Activated CD8-positive, alpha-beta T cell treated with anti-CD3 and anti-CD28 coated beads, Interleukin-2, amount 10 ng/mL, durations not matched to agents 7 days and 5 days (primary cell): Measurements from ENCODE around the gene MYT1. TPM values are rescaled to one million over a fixed set of nuclear protein-coding genes. Genes with fewer than 3 reads are reported as not detected.
A peak's percentile ranks its signal among the peaks of the same experiment; 100 is the strongest.
"Not testable (repeated sequence)": the region's sequence is repeated elsewhere in the genome, so short reads cannot be mapped to it uniquely, and the experiment has no call there.

Experiments
- ATAC-seq: fragments of 150-1000 bp; cut with Tn5 transposase; one replicate; pipeline ENCODE4 v1.10.0; 2021; ENCODE audit warnings: moderate library complexity
- CTCF ChIA-PET: fragments of 350-600 bp; sonication (Branson Sonifier 250); formaldehyde crosslinking; loops from one replicate; lab custom pipeline; 2021; ENCODE audit warnings: antibody characterized with exemption; lab: Charles Lee
- POLR2A ChIA-PET: fragments of 350-600 bp; sonication (Branson Sonifier 250); formaldehyde crosslinking; loops from one replicate; lab custom pipeline; 2021; ENCODE audit warnings: antibody characterized with exemption; lab: Charles Lee
- DNase-seq: peaks from one replicate; pipeline ENCODE4 v3.0.0-alpha.2; 2020
- H3K27ac Mint-ChIP-seq: one replicate; pipeline ENCODE4 v1.8.0; 2021; ENCODE audit warnings: mild to moderate bottlenecking, mixed read lengths
- H3K27me3 Mint-ChIP-seq: one replicate; pipeline ENCODE4 v1.8.0; 2021; ENCODE audit warnings: low read depth, mixed read lengths
- H3K36me3 Mint-ChIP-seq: one replicate; pipeline ENCODE4 v1.8.0; 2021; ENCODE audit warnings: low read depth, mixed read lengths
- H3K4me1 Mint-ChIP-seq: one replicate; pipeline ENCODE4 v1.8.0; 2021; ENCODE audit warnings: low read depth, mixed read lengths
- H3K4me3 Mint-ChIP-seq: one replicate; pipeline ENCODE4 v1.8.0; 2021; ENCODE audit warnings: mild to moderate bottlenecking, mixed read lengths
- H3K9me3 Mint-ChIP-seq: one replicate; pipeline ENCODE4 v1.8.0; 2022; ENCODE audit warnings: mixed read lengths; ENCODE audit not compliant: insufficient read depth
- total RNA-seq, 2 experiments: library from RNA; stranded (reverse); gene quantifications; one replicate each; pipeline ENCODE4 v1.2.3, GENCODE V29; 2021

Gene MYT1
- total RNA-seq, 2 experiments from 2014 or later = not detected

DNA sequence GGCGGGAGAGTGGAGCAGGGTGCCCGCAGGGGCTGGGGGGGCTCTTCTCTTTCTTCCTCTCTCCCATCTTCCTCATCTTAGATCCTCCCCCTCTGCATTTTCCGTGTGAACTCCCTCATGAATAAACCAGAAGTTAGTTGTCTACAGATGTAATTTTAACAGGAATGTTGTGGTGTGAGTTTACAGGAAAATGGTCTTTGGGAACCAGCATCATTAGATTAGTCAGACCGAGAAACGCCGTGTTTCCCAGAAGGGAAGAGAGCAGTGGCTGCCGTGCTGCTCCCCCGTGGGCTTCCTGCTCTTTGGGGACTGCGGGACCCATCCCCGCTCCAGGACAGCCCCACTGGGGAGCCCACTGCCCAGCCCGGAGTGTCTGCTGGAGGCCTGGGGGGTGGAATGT is 3.4 kb downstream of the MYT1 start:
- H3K27me3 Mint-ChIP-seq = peaks cover 9% of the 10 kb centered on the region
- H3K9me3 Mint-ChIP-seq = no peaks in the 10 kb centered on the region
- no peak overlapping the region for H3K27ac Mint-ChIP-seq
- H3K4me1 Mint-ChIP-seq = no peaks in the 10 kb centered on the region
- H3K36me3 Mint-ChIP-seq = no peaks in the 10 kb centered on the region
- ATAC-seq (no peak), DNase-seq (no peak)
- H3K4me3 Mint-ChIP-seq = no peak overlapping the region
- ChIA-PET POLR2A (no interaction called here), CTCF (no interaction called here)

DNA sequence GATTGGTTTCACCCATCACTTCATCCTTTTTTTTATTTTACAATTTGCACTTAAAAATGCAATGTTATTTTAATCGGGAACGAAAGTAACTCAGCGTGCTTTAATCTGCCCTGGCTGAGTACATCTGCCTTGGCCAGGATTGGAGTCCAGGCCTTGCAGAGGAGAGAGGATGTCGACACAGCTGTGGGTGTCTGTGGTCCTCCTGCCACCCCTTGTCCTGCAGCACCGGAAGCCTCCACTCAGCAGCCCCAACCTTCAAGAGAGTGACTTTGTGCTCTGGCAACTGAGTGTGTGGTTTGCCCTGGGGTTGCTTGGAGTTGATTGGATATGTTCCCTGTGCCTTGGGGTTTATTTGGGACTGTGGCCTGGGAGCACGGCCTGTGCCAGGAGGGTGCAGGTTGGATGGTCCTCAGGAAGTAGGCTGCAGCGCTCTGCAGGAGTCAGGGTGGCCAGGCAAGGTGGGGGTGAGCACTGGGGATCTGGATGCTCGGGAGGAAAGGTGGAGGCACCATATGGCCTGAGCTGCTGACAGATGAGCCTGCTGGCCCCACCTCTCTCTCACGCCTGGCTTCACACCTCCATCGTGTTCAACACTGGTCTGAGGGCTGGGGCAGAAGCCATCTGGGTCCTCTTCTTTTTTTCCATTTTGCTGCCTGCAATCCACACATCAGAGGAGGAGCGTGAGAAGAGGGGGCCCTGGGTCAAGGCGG is 4.3 kb downstream of the MYT1 start:
- no peak for DNase-seq
- Mint-ChIP-seq H3K4me1 (no peaks in the 10 kb centered on the region), H3K27ac (no peak overlapping the region), H3K9me3 (no peaks in the 10 kb centered on the region), H3K4me3 (no peak overlapping the region), H3K27me3 (peaks cover under 1% of the 10 kb centered on the region), H3K36me3 (no peaks in the 10 kb centered on the region)
- no peak for ATAC-seq
- POLR2A ChIA-PET = no interaction called here
- CTCF ChIA-PET = no interaction called here

DNA sequence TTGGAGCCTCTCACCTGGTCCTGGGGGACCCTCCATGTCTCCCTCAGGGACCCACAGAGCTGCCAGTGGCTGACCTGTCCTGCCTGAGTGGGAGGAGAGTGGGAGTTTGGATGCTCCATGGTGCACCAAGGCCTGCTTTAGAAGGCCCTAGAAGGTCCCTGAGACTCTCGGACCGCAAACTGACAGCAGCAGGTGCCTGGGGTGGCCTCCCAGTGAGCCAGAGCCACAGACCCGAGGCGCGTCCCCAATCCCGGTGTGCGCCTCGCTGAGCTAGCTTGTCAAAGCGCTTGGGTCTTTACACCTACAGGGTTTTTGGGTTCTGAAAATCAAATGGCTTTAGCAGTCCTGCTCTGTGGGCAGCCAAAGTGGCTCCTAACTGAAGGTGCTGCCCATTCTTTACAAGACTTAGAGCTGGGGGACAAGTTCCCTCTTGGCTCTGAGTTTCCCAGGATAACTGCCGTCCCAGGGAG is 4.9 kb downstream of the MYT1 start:
- CTCF ChIA-PET = no interaction called here
- Mint-ChIP-seq H3K36me3 (no peaks in the 10 kb centered on the region), H3K4me1 (no peaks in the 10 kb centered on the region), H3K9me3 (no peaks in the 10 kb centered on the region), H3K27ac (no peak overlapping the region), H3K4me3 (no peak overlapping the region), H3K27me3 (no peaks in the 10 kb centered on the region)
- ATAC-seq (no peak), DNase-seq (no peak)
- POLR2A ChIA-PET = no interaction called here

DNA sequence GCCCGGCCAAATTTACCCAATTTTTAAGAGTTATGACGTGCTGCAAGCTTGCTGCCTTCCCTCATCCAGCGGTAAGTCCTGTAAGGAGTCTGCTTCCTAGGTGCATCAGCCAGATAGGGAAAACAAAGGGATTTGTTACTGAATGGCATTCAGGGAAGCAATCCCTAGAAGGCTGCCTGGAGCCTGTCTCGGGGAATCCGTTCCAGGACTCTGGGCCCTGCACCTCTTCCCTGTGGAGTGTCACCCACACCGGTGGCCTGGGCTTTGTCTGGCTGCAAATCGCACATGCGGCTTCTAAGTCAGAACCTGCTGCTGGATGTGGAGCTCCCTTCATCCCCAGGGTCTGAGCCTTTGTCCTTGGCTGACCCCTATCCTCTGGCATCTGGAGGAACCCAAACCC is 7.0 kb downstream of the MYT1 start:
- ChIA-PET CTCF (no interaction called here), POLR2A (no interaction called here)

DNA sequence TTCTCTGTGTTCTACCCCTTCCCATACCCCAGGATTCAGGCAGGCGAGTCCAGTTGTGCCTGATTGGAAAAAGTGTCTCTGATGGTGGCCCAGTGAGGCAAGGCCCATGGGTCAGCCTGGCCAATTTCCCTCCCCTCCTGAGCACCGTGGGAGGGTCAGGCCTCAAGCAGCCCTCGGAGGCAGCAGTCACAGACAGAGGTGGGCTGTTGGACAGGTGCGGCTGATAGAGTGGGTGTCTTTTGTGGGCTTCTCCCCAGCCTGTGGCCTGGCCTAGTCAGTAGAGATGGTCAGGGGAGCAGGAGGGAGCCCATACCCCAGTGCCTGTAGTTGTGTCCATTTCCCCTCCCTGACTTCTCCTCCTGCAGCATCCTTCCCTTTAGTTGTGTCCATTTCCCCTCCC is 8.9 kb downstream of the MYT1 start:
- DNase-seq = no peak
- Mint-ChIP-seq H3K9me3 (no peaks in the 10 kb centered on the region), H3K27ac (no peak overlapping the region), H3K36me3 (no peaks in the 10 kb centered on the region), H3K4me1 (no peaks in the 10 kb centered on the region), H3K27me3 (peaks cover 3% of the 10 kb centered on the region), H3K4me3 (no peak overlapping the region)
- CTCF ChIA-PET = no interaction called here
- ATAC-seq = no peak
- POLR2A ChIA-PET = no interaction called here

More for the DNA sequence above, 7.0 kb downstream of the MYT1 start:
- ATAC-seq (no peak), DNase-seq (no peak)
- Mint-ChIP-seq H3K36me3 (no peaks in the 10 kb centered on the region), H3K27me3 (no peaks in the 10 kb centered on the region), H3K4me1 (no peaks in the 10 kb centered on the region), H3K9me3 (no peaks in the 10 kb centered on the region), H3K4me3 (no peak overlapping the region), H3K27ac (no peak overlapping the region)

DNA sequence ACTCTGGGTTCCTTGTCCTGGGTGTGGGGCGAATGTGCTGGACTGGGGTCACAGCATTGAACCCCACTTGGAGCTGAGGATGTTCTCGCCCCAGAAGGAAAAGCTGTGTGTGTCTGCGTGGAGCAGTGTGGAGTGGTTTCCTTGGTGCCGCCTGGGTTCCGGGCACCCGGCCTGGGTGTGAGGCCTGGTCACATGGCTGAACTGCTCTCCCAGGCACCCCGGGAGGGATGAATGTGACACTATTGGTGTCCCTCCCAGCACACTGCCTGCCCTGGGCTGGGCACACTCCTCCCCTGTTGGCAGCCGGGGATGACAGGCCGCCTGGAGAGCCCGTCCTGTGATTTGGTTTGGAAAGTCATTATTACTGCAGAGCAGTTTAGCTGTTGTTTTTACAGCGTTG is 12.3 kb downstream of the MYT1 start:
- Mint-ChIP-seq H3K4me1 (peaks cover 12% of the 10 kb centered on the region), H3K4me3 (no peak overlapping the region), H3K9me3 (no peaks in the 10 kb centered on the region), H3K27me3 (peaks cover 3% of the 10 kb centered on the region), H3K36me3 (no peaks in the 10 kb centered on the region), H3K27ac (no peak overlapping the region)
- DNase-seq (no peak), ATAC-seq (no peak)
- ChIA-PET CTCF (no interaction called here), POLR2A (no interaction called here)

DNA sequence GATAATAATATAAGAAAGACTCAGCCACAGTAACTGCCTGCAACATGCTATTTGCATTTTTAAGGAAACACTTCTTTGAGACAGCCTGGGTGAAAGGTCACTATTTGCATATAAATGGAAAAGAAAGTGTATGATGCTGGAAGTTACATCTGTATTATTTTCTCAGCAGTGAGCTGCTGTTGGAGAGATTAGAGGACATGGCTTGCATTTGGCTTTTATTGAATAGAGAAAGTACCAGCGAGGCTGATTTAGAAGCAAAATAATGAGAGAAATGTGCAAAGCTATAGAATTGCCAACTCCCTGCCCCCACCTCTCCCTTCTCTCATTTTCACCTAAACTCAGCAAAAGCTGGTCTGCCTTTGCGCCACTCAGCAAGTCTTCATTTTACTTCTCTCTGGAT is 12.7 kb downstream of the MYT1 start:
- no peak overlapping the region for H3K27ac Mint-ChIP-seq
- DNase-seq (no peak), ATAC-seq (no peak)
- ChIA-PET POLR2A (no interaction called here), CTCF (no interaction called here)
- no peaks in the 10 kb centered on the region for H3K9me3 Mint-ChIP-seq
- H3K36me3 Mint-ChIP-seq = no peaks in the 10 kb centered on the region
- peaks cover 3% of the 10 kb centered on the region for H3K27me3 Mint-ChIP-seq
- H3K4me3 Mint-ChIP-seq = no peak overlapping the region
- H3K4me1 Mint-ChIP-seq = peaks cover 12% of the 10 kb centered on the region

DNA sequence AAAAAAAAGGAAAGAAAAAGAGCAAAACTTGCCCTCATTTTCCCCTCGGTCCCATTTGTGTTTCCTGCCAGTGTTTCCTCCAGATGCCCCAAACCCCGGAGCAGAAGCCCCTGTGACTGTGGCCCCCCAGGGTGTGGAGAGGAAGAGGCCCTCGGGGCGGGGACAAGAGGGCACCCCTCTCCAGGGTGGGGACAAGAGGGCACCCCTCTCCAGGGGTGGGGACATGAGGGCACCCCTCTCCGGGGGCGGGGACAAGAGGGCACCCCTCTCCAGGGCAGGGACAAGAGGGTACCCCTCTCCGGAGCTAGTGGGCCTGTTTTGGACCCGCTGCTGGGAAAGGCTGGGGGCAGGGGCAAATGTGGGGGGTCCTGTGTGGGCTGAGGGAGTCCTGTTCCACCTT is 13.1 kb downstream of the MYT1 start:
- ChIA-PET POLR2A (no interaction called here), CTCF (no interaction called here)
- Mint-ChIP-seq H3K27me3 (peaks cover 3% of the 10 kb centered on the region), H3K27ac (no peak overlapping the region), H3K9me3 (no peaks in the 10 kb centered on the region), H3K4me3 (no peak overlapping the region), H3K36me3 (no peaks in the 10 kb centered on the region), H3K4me1 (peaks cover 12% of the 10 kb centered on the region)
- no peak for DNase-seq
- ATAC-seq = no peak

DNA sequence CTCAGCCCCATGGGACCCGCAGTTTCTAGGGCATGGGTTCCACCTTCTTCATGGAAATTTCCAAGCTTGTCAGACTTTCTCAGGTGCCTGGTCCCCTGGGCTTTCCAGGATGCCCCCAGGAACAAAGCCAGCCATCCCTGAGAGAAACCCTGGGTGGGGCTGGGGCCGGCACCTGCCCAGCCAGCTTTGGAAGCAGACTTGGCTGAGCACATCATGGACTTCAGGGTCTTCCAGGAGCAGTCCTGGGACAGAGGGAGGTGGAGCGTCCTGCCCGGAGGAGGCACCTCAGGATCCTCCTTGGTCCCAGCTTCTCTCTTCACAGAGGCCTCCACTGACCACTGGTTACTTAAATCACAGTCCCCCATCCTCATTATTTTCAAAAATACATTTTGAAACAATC is 13.5 kb downstream of the MYT1 start:
- H3K4me3 Mint-ChIP-seq = no peak overlapping the region

DNA sequence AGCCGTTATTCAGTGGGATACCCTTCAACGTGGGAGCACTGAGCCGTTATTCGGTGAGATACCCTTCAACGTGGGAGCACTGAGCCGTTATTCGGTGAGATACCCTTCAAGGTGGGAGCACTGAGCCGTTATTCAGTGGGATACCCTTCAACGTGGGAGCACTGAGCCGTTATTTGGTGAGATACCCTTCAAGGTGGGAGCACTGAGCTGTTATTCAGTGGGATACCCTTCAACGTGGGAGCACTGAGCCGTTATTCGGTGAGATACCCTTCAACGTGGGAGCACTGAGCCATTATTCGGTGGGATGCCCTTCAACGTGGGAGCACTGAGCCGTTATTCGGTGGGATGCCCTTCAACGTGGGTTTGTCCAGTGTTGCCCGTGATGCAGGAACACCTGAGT is 14.7 kb downstream of the MYT1 start:
- H3K27ac Mint-ChIP-seq, CTCF ChIA-PET, H3K4me3 Mint-ChIP-seq, H3K36me3 Mint-ChIP-seq, DNase-seq, ATAC-seq, H3K27me3 Mint-ChIP-seq, H3K9me3 Mint-ChIP-seq: not testable (repeated sequence)
- POLR2A ChIA-PET = interaction anchor here (0.7 kb wide), 1 partner anchor 1772 kb away, joined by 3 read pairs; the partner anchor contains the start of gene CABLES2
- H3K4me1 Mint-ChIP-seq = peaks cover 12% of the 10 kb centered on the region

More for the DNA sequence above, 13.5 kb downstream of the MYT1 start:
- Mint-ChIP-seq H3K4me1 (peaks cover 12% of the 10 kb centered on the region), H3K36me3 (no peaks in the 10 kb centered on the region), H3K27ac (no peak overlapping the region), H3K27me3 (peaks cover 3% of the 10 kb centered on the region), H3K9me3 (no peaks in the 10 kb centered on the region)
- DNase-seq (no peak), ATAC-seq (no peak)
- ChIA-PET CTCF (no interaction called here), POLR2A (no interaction called here)

DNA sequence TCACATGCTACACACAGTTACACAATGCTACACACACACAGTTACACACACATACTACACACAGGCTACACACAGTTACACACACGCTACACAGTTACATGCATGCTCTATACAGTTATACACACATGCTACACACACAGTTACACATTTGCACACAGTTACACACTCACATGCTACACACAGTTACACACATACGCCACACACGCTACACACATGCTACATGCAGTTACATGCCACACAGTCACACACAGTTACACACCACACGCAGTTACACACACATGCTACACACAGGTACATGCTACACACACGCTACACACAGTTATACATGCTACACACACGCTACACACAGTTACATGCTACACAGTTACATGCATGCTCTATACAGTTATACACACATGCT is 15.6 kb downstream of the MYT1 start:
- H3K9me3 Mint-ChIP-seq = no peaks in the 10 kb centered on the region
- CTCF ChIA-PET = no interaction called here
- POLR2A ChIA-PET = no interaction called here
- H3K4me3 Mint-ChIP-seq = no peak overlapping the region
- DNase-seq = no peak
- peaks cover 19% of the 10 kb centered on the region for H3K4me1 Mint-ChIP-seq
- no peaks in the 10 kb centered on the region for H3K36me3 Mint-ChIP-seq
- peaks cover 3% of the 10 kb centered on the region for H3K27me3 Mint-ChIP-seq
- no peak overlapping the region for H3K27ac Mint-ChIP-seq
- no peak for ATAC-seq

DNA sequence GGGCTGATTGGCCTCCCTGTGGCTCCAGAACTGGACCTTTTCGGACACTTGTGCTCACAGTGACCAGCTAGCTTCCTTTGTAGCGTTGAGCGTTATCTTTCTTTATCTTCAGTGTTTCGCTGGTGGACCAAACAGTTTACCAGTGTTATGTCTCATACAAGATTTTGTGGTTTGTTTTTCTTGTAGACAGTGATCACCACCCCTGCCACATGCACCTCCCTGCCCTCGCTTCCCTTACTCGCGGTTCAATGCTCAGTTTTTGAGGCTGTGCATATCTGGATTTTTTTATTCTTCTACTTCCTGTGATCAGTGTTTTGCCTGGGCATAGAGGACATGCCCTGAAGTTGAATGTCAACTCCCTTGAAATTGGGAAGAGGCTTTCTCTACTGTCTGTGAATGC is 16.4 kb downstream of the MYT1 start:
- Mint-ChIP-seq H3K27ac (peak overlapping the region; percentile 8), H3K4me3 (no peak overlapping the region), H3K9me3 (no peaks in the 10 kb centered on the region), H3K4me1 (peaks cover 22% of the 10 kb centered on the region), H3K36me3 (no peaks in the 10 kb centered on the region), H3K27me3 (peaks cover 3% of the 10 kb centered on the region)
- DNase-seq (peak; percentile 23), ATAC-seq (no peak)
- CTCF ChIA-PET = no interaction called here
- POLR2A ChIA-PET = no interaction called here

DNA sequence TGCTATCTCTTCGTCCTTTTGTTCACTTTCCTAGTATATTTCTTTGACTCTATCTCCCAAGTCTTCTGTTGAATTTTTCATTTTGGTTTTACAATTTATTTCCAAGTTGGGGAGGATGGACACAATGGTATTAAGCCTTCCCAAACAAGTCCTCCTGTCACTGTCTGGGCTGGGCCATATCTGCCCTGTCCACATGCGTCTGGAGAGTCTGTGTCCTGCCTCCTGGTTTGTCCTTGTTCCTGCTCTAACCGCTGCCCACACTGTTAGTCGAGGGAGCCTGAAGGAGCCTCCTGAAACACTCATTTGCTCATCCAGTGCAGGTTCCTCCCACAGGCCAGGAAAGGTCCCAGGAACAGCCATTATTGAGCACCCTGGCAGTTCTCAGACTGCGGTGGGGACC is 17.1 kb downstream of the MYT1 start:
- H3K4me1 Mint-ChIP-seq = peaks cover 22% of the 10 kb centered on the region
- peaks cover 3% of the 10 kb centered on the region for H3K27me3 Mint-ChIP-seq
- H3K36me3 Mint-ChIP-seq = peaks cover 1% of the 10 kb centered on the region
- H3K9me3 Mint-ChIP-seq = peaks cover 1% of the 10 kb centered on the region
- CTCF ChIA-PET = no interaction called here
- H3K4me3 Mint-ChIP-seq = no peak overlapping the region
- H3K27ac Mint-ChIP-seq = no peak overlapping the region
- ATAC-seq = no peak
- no peak for DNase-seq
- POLR2A ChIA-PET = no interaction called here
